Right lobe of liver (tissue), 6 donors: ENCODE data around the gene PITPNC1. TPM values are rescaled to one million over a fixed set of nuclear protein-coding genes. Genes with fewer than 3 reads are reported as not detected.

ENCODE experiments used
- ATAC-seq, 4 donors: fragments of 200-7000 bp; cut with Tn5 transposase; one replicate each; pipeline ENCODE4 v1.9.1; 2020; ENCODE audit warnings: mild to moderate bottlenecking in 4 of 4, moderate library complexity in 4 of 4
- DNase-seq, 3 donors: peaks; one replicate each; pipeline ENCODE4 v3.0.0-alpha.2; 2020
- H3K27ac ChIP-seq, 3 donors: fragments of 200-600 bp; one replicate each; pipeline ENCODE4 v1.8.0; 2022
- H3K27me3 ChIP-seq, 2 donors: fragments of 200-600 bp; one replicate each; pipeline ENCODE4 v1.8.0; 2022
- H3K36me3 ChIP-seq, 4 donors: fragments of 200-600 bp; sonication (generic) in 1 of 4; one replicate each; pipeline versions ENCODE4 v1.5.1 to v1.8.0; 2017 to 2022; ENCODE audit warnings: control low read depth in 1 of 4
- H3K4me1 ChIP-seq, 4 donors: fragments of 200-600 bp; sonication (generic) in 1 of 4; one replicate each; pipeline versions ENCODE4 v1.5.1 to v1.8.0; 2017 to 2022; ENCODE audit warnings: control low read depth in 1 of 4
- H3K4me3 ChIP-seq, 3 donors: fragments of 200-600 bp; one replicate each; pipeline ENCODE4 v1.8.0; 2022
- H3K9me3 ChIP-seq, 4 donors: fragments of 200-600 bp; sonication (generic) in 1 of 4; one replicate each; pipeline versions ENCODE4 v1.5.1 to v1.8.0; 2017 to 2022; ENCODE audit warnings: control low read depth in 1 of 4
- POLR2A ChIP-seq: fragments of 450-650 bp; IDR thresholded peaks from one replicate; pipeline ENCODE4 v1.6.1; 2017; ENCODE audit warnings: antibody characterized with exemption, mild to moderate bottlenecking
- WGBS: methylation state at CpG from one replicate; pipeline ENCODE4 v1.1.6; 2018; ENCODE audit warnings: low coverage, low lambda C conversion rate; ENCODE audit not compliant: insufficient coverage; ENCODE audit errors: missing lambda C conversion rate; 5-methylcytosine and 5-hydroxymethylcytosine counted together
- intact Hi-C, 2 donors: fragments of 100-400 bp; cut with DNase I; formaldehyde crosslinking; loops; one replicate each; pipeline versions ENCODE4 v1.11.2 to v1.14.1; 2022
- total RNA-seq, 6 experiments: library from RNA; depleted of rRNA in 2 of 6; stranded (reverse); fragments of >200 nt in 2 of 6; fragmentation: NEBNext Ultra II Directional in 3 of 6; extraction: Animal tissue kit (Norgen Biotek cat#: 25700) in 3 of 6; gene quantifications; one replicate each; pipeline versions ENCODE4 v1.1.0 to v1.2.4, GENCODE V29; 2016 to 2023
- TF ChIP-seq, protein P1 (sequence below), 4 donors: fragments of 200-600 bp in 3 of 4; fragments of 450-650 bp in 1 of 4; IDR thresholded peaks; one replicate each; pipeline versions ENCODE4 v1.5.1 to v1.8.0; 2016 to 2022; ENCODE audit warnings: antibody characterized with exemption in 4 of 4, mild to moderate bottlenecking in 2 of 4
- donor health status: DM: no; HTN: yes; CAD: no.
- donor health status: DM: no; HTN: no; CAD: no.
- donor health status: DM: no; HTN: no; CAD: no.
- donor health status: DM: no; HTN: yes; CAD: no.
- donor health status: DM: no; HTN: yes; CAD: no.

The PITPNC1 gene
- total RNA-seq, 6 experiments from 2014 or later, result 4.7 to 13.0 (median 7.4) TPM

DNA sequence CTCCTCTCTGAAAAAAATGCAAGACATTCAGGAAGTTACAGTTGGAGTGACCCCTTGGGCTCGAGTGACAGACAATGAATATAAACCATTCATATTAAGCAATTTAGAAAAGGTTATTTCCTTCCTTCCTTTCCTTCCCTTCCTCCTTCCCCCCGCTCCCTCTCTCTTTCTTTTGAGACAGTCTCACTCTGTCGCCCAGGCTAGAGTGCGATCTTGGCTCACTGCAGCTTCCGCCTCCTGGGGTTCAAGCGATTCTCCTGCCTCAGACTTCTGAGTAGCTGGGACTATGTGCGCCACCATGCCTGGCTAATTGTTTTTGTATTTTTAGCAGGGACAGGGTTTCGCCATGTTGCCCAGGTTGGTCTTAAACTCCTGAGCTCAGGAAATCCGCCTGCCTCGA lies 23.9 kb upstream of the PITPNC1 start:
- no peak overlapping the region for H3K27ac ChIP-seq
- peaks cover 0 to 91% (median 32%) of the 10 kb centered on the region in 4 donors for H3K36me3 ChIP-seq
- H3K4me1 ChIP-seq, result no peaks in the 10 kb centered on the region
- peak in 1 of 4 donors; percentile 19 for ATAC-seq
- no peak for TF ChIP-seq POLR2A
- TF ChIP-seq, protein P1, sequence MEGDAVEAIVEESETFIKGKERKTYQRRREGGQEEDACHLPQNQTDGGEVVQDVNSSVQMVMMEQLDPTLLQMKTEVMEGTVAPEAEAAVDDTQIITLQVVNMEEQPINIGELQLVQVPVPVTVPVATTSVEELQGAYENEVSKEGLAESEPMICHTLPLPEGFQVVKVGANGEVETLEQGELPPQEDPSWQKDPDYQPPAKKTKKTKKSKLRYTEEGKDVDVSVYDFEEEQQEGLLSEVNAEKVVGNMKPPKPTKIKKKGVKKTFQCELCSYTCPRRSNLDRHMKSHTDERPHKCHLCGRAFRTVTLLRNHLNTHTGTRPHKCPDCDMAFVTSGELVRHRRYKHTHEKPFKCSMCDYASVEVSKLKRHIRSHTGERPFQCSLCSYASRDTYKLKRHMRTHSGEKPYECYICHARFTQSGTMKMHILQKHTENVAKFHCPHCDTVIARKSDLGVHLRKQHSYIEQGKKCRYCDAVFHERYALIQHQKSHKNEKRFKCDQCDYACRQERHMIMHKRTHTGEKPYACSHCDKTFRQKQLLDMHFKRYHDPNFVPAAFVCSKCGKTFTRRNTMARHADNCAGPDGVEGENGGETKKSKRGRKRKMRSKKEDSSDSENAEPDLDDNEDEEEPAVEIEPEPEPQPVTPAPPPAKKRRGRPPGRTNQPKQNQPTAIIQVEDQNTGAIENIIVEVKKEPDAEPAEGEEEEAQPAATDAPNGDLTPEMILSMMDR (IDR thresholded peaks at IDR 0.05), result no peak
- intact Hi-C loops, result no loop called here
- DNase-seq, result no peak
- no peak overlapping the region for H3K4me3 ChIP-seq
- H3K9me3 ChIP-seq, result no peaks in the 10 kb centered on the region
- 84% methylated on average over 9 of the region's 10 CpGs for WGBS
- no peaks in the 10 kb centered on the region for H3K27me3 ChIP-seq

DNA sequence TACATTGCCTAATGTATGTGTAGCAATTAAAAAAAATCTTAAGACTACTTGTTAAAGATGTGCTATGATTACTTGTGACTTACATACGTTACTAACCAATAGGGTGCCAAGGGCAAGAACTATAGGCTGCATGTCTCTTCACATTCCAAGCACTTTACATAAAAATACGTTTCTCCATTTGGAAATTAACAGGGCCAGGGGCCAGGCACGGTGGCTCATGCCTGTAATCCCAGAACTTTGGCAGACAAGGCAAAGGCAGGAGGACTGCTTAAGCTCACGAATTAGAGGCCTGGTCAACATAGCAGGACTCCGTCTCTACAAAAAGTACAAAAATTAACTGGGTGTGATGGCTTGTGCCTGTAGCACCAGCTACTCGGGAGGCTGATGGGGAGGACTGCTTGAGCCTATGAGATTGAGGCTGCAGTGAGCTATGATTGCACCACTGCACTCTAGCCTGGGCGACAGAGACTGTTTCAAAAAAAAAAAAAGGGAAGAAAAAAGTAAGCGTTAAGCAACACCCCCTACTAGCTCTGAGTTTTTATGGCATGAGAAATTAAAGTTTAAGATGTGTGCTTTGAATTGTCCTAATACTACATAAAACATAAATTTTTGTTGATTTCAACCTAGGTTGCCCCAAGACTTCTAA lies 23.0 kb upstream of the PITPNC1 start:
- Histone ChIP-seq H3K4me3 (no peak overlapping the region), H3K27me3 (no peaks in the 10 kb centered on the region), H3K36me3 (peaks cover 0 to 82% (median 28%) of the 10 kb centered on the region in 4 donors), H3K27ac (no peak overlapping the region), H3K4me1 (no peaks in the 10 kb centered on the region), H3K9me3 (no peaks in the 10 kb centered on the region)
- TF ChIP-seq, protein P1 (IDR thresholded peaks at IDR 0.05), result no peak
- no peak for TF ChIP-seq POLR2A
- ATAC-seq, result peak in 3 of 4 donors; percentile 29 to 65 (median 37)
- intact Hi-C loops, result no loop called here
- WGBS, result 82% methylated on average over 8 of the region's 8 CpGs
- DNase-seq, result no peak

DNA sequence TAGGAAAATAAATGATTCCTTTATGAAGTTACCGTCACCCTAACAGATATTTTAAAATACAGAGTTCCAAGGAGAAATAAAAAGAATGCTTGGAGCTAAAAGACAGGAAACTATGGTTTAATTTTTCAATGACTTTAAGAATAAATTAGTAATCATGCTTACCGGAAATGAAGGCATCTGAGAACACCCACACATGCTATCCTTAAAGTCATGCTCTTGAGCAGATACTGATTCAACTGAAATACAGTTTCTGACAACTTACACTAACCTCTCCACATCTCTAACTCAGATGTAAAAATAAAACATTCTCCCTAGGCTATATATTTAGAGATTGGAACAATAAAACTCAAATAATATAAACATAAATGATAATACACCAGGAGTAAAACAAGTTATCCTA lies 18.5 kb upstream of the PITPNC1 start:
- no peak for TF ChIP-seq POLR2A
- TF ChIP-seq, protein P1 (IDR thresholded peaks at IDR 0.05), result no peak
- intact Hi-C loops, result no loop called here
- H3K36me3 ChIP-seq, result peaks cover 0 to 59% (median 20%) of the 10 kb centered on the region in 4 donors
- H3K27me3 ChIP-seq, result no peaks in the 10 kb centered on the region
- ATAC-seq, result no peak
- H3K9me3 ChIP-seq, result no peaks in the 10 kb centered on the region
- no peak overlapping the region for H3K27ac ChIP-seq
- H3K4me1 ChIP-seq, result peaks cover 0 to 29% (median 8%) of the 10 kb centered on the region in 4 donors
- DNase-seq, result no peak
- no peak overlapping the region for H3K4me3 ChIP-seq
- 66% methylated on average over 2 of the region's 2 CpGs for WGBS

DNA sequence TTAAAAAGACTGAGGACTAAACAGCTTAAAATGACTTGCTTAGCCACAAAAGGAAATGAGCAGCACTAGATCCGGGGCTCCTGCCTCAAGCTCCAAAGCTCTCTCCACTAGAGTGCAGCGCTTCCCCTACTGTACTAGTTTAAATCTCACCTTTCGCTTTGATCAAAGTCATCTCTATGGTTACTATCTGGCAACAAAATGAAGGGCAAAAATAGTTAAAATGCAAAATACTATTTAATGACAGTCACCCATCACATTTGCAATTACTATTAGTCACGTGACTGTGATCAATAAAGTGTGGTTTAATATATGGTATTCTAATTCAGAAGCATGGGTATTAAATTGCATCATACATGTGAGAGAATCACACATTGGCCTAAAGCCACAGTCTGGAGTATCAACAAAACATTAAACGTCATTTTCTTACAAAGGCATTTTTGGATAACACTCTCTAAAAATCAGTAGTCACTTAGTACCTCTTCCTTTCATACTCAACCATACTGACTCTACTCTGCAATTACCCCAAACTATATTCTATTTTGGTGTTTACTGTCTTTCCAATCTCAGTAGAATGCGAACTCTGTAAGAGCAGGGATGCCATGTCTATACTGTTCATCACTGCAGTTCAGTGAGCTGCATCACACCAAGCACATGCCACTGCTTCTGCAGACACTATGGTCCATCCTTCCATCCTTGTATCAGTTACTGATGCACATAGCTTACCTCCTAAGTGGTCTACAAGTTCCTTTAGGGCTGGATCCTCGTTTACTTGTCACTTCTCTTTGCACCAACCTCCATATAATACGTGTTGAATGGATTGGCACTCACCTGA lies 16.9 kb upstream of the PITPNC1 start:
- DNase-seq (no peak), ATAC-seq (peak in 2 of 4 donors; percentile 33)
- Histone ChIP-seq H3K4me1 (peaks cover 0 to 40% (median 14%) of the 10 kb centered on the region in 4 donors), H3K27me3 (no peaks in the 10 kb centered on the region), H3K9me3 (no peaks in the 10 kb centered on the region), H3K36me3 (peaks cover 0 to 43% (median 13%) of the 10 kb centered on the region in 4 donors), H3K27ac (no peak overlapping the region), H3K4me3 (no peak overlapping the region)
- intact Hi-C loops, result no loop called here
- TF ChIP-seq POLR2A, result no peak
- TF ChIP-seq, protein P1 (IDR thresholded peaks at IDR 0.05), result peak in 2 of 4 donors; percentile 11 to 17
- 50% methylated on average over 8 of the region's 8 CpGs for WGBS
